Naive B cell (primary cell): Measurements from ENCODE around the gene TKTL1. TPM values are rescaled to one million over a fixed set of nuclear protein-coding genes. Genes with fewer than 3 reads are reported as not detected.

Source experiments
- ATAC-seq, 2 donors: fragments of 150-1000 bp; cut with Tn5 transposase; 2 replicates each; pipeline ENCODE4 v1.10.0; 2021; ENCODE audit warnings: low read depth in 2 of 2, mild to moderate bottlenecking in 2 of 2, moderate library complexity in 2 of 2
- DNase-seq: peaks from one replicate; pipeline ENCODE4 v3.0.0; 2022
- H3K27ac Mint-ChIP-seq, 6 donors: one replicate each; pipeline ENCODE4 v1.8.0; 2020 to 2022; ENCODE audit warnings: mild to moderate bottlenecking in 6 of 6, mixed read lengths in 6 of 6, moderate library complexity in 5 of 6, inconsistent platforms in 2 of 6
- H3K27me3 Mint-ChIP-seq, 3 donors: one replicate each; pipeline ENCODE4 v1.8.0; 2021 to 2022; ENCODE audit warnings: mixed read lengths in 3 of 3, mild to moderate bottlenecking in 1 of 3
- H3K36me3 Mint-ChIP-seq, 2 donors: one replicate each; pipeline ENCODE4 v1.8.0; 2020 to 2022; ENCODE audit warnings: mixed read lengths in 2 of 2, inconsistent platforms in 1 of 2, mild to moderate bottlenecking in 1 of 2
- H3K4me1 Mint-ChIP-seq, 3 donors: one replicate each; pipeline ENCODE4 v1.8.0; 2020 to 2022; ENCODE audit warnings: mixed read lengths in 3 of 3, inconsistent platforms in 1 of 3, mild to moderate bottlenecking in 1 of 3, moderate library complexity in 1 of 3
- H3K4me3 Mint-ChIP-seq, 8 donors: one replicate each; pipeline ENCODE4 v1.8.0; 2020 to 2022; ENCODE audit warnings: mild to moderate bottlenecking in 8 of 8, mixed read lengths in 8 of 8, moderate library complexity in 8 of 8, inconsistent platforms in 2 of 8
- H3K9me3 Mint-ChIP-seq, 7 donors: one replicate each; pipeline ENCODE4 v1.8.0; 2020 to 2022; ENCODE audit warnings: mixed read lengths in 7 of 7, mild to moderate bottlenecking in 5 of 7, inconsistent platforms in 2 of 7, moderate library complexity in 1 of 7
- polyA plus RNA-seq, 6 donors: library from polyadenylated mRNA; unstranded; fragments of 300-500 nt; fragmentation: Illumina TruSeq; gene quantifications; one replicate each; pipeline ENCODE4 v1.2.3, GENCODE V29; 2021; ENCODE audit warnings: low read depth in 6 of 6

The TKTL1 gene
- polyA plus RNA-seq, 6 donors from 2014 or later: 0.27 to 0.57 (median 0.38) TPM; not detected in 1

GRCh38 chrX:154353172-154353843, 57.7 kb downstream of the TKTL1 start:
- no peak for ATAC-seq
- no peak for DNase-seq
- Mint-ChIP-seq H3K4me3 (peak overlapping the region in 1 of 8 donors; percentile 12), H3K4me1 (peaks cover 6 to 18% (median 15%) of the 10 kb centered on the region in 3 donors), H3K27ac (peak overlapping the region in 3 of 6 donors; percentile 16 to 79 (median 37)), H3K36me3 (no peaks in the 10 kb centered on the region), H3K9me3 (no peaks in the 10 kb centered on the region), H3K27me3 (no peaks in the 10 kb centered on the region)

GRCh38 chrX:154354013-154354412, 58.4 kb downstream of the TKTL1 start:
- no peak for DNase-seq
- H3K27ac Mint-ChIP-seq: peak overlapping the region in 2 of 6 donors; percentile 16 to 37
- H3K27me3 Mint-ChIP-seq: no peaks in the 10 kb centered on the region
- ATAC-seq: no peak
- no peaks in the 10 kb centered on the region for H3K36me3 Mint-ChIP-seq
- H3K4me3 Mint-ChIP-seq: no peak overlapping the region
- H3K9me3 Mint-ChIP-seq: no peaks in the 10 kb centered on the region
- peaks cover 10 to 16% (median 15%) of the 10 kb centered on the region in 3 donors for H3K4me1 Mint-ChIP-seq

- no peak overlapping the region for H3K4me3 Mint-ChIP-seq
- no peaks in the 10 kb centered on the region for H3K9me3 Mint-ChIP-seq
- no peak overlapping the region for H3K27ac Mint-ChIP-seq
- no peaks in the 10 kb centered on the region for H3K36me3 Mint-ChIP-seq
- DNase-seq: no peak
- no peaks in the 10 kb centered on the region for H3K27me3 Mint-ChIP-seq
- peaks cover 10 to 16% (median 15%) of the 10 kb centered on the region in 3 donors for H3K4me1 Mint-ChIP-seq
- ATAC-seq: no peak
Observed at GRCh38 chrX:154354516-154354915, 58.9 kb downstream of the TKTL1 start.

GRCh38 chrX:154355094-154355775, 59.6 kb downstream of the TKTL1 start:
- no peaks in the 10 kb centered on the region for H3K27me3 Mint-ChIP-seq
- no peaks in the 10 kb centered on the region for H3K36me3 Mint-ChIP-seq
- no peaks in the 10 kb centered on the region for H3K9me3 Mint-ChIP-seq
- no peak for DNase-seq
- no peak for ATAC-seq
- H3K4me1 Mint-ChIP-seq: peaks cover 10 to 15% (median 15%) of the 10 kb centered on the region in 3 donors
- no peak overlapping the region for H3K27ac Mint-ChIP-seq
- H3K4me3 Mint-ChIP-seq: no peak overlapping the region

- Mint-ChIP-seq H3K27me3 (no peaks in the 10 kb centered on the region), H3K4me3 (no peak overlapping the region), H3K36me3 (no peaks in the 10 kb centered on the region), H3K9me3 (no peaks in the 10 kb centered on the region), H3K4me1 (peaks cover 9 to 11% (median 10%) of the 10 kb centered on the region in 3 donors), H3K27ac (no peak overlapping the region)
- DNase-seq (no peak), ATAC-seq (no peak)
Observed at GRCh38 chrX:154355776-154356140, 60.2 kb downstream of the TKTL1 start.

- DNase-seq (no peak), ATAC-seq (no peak)
- H3K27ac Mint-ChIP-seq: no peak overlapping the region
- no peaks in the 10 kb centered on the region for H3K36me3 Mint-ChIP-seq
- H3K9me3 Mint-ChIP-seq: no peaks in the 10 kb centered on the region
- H3K4me1 Mint-ChIP-seq: peaks cover 3 to 6% (median 6%) of the 10 kb centered on the region in 3 donors
- H3K27me3 Mint-ChIP-seq: no peaks in the 10 kb centered on the region
- no peak overlapping the region for H3K4me3 Mint-ChIP-seq
Observed at GRCh38 chrX:154356596-154356995, 61.0 kb downstream of the TKTL1 start.

GRCh38 chrX:154357205-154357604, 61.6 kb downstream of the TKTL1 start:
- no peak for DNase-seq
- H3K27ac Mint-ChIP-seq: peak overlapping the region in 1 of 6 donors; percentile 75
- no peaks in the 10 kb centered on the region for H3K9me3 Mint-ChIP-seq
- no peak overlapping the region for H3K4me3 Mint-ChIP-seq
- no peak for ATAC-seq
- no peaks in the 10 kb centered on the region for H3K36me3 Mint-ChIP-seq
- H3K27me3 Mint-ChIP-seq: no peaks in the 10 kb centered on the region
- H3K4me1 Mint-ChIP-seq: peaks cover 0 to 4% (median 2%) of the 10 kb centered on the region in 3 donors

- peaks cover 0 to 4% (median 0%) of the 10 kb centered on the region in 3 donors for H3K4me1 Mint-ChIP-seq
- DNase-seq: no peak
- no peak overlapping the region for H3K27ac Mint-ChIP-seq
- H3K9me3 Mint-ChIP-seq: no peaks in the 10 kb centered on the region
- H3K27me3 Mint-ChIP-seq: no peaks in the 10 kb centered on the region
- H3K36me3 Mint-ChIP-seq: no peaks in the 10 kb centered on the region
- H3K4me3 Mint-ChIP-seq: no peak overlapping the region
- no peak for ATAC-seq
Observed at GRCh38 chrX:154358011-154358410, 62.4 kb downstream of the TKTL1 start.

- peak overlapping the region in 2 of 6 donors; percentile 80 to 87 for H3K27ac Mint-ChIP-seq
- H3K36me3 Mint-ChIP-seq: no peaks in the 10 kb centered on the region
- no peak for DNase-seq
- H3K9me3 Mint-ChIP-seq: no peaks in the 10 kb centered on the region
- H3K27me3 Mint-ChIP-seq: no peaks in the 10 kb centered on the region
- no peak for ATAC-seq
- H3K4me1 Mint-ChIP-seq: peaks cover 0 to 4% (median 0%) of the 10 kb centered on the region in 3 donors
- no peak overlapping the region for H3K4me3 Mint-ChIP-seq
Observed at GRCh38 chrX:154358829-154359228, 63.2 kb downstream of the TKTL1 start.

- H3K36me3 Mint-ChIP-seq: no peaks in the 10 kb centered on the region
- no peaks in the 10 kb centered on the region for H3K27me3 Mint-ChIP-seq
- H3K27ac Mint-ChIP-seq: peak overlapping the region in 1 of 6 donors; percentile 41
- H3K4me1 Mint-ChIP-seq: peaks cover 0 to 4% (median 0%) of the 10 kb centered on the region in 3 donors
- H3K9me3 Mint-ChIP-seq: no peaks in the 10 kb centered on the region
- no peak for DNase-seq
- H3K4me3 Mint-ChIP-seq: no peak overlapping the region
- ATAC-seq: no peak
Observed at GRCh38 chrX:154359362-154360154, 64.0 kb downstream of the TKTL1 start.

- Mint-ChIP-seq H3K4me1 (peaks cover 0 to 4% (median 0%) of the 10 kb centered on the region in 3 donors), H3K9me3 (no peaks in the 10 kb centered on the region), H3K27ac (no peak overlapping the region), H3K4me3 (no peak overlapping the region), H3K36me3 (no peaks in the 10 kb centered on the region), H3K27me3 (no peaks in the 10 kb centered on the region)
- DNase-seq: no peak
- ATAC-seq: no peak
Observed at GRCh38 chrX:154360155-154360713, 64.6 kb downstream of the TKTL1 start.

- no peak overlapping the region for H3K27ac Mint-ChIP-seq
- no peaks in the 10 kb centered on the region for H3K36me3 Mint-ChIP-seq
- ATAC-seq (no peak), DNase-seq (no peak)
- no peaks in the 10 kb centered on the region for H3K27me3 Mint-ChIP-seq
- H3K4me1 Mint-ChIP-seq: peaks cover 0 to 5% (median 4%) of the 10 kb centered on the region in 3 donors
- no peak overlapping the region for H3K4me3 Mint-ChIP-seq
- no peaks in the 10 kb centered on the region for H3K9me3 Mint-ChIP-seq
Observed at GRCh38 chrX:154362085-154362742, 66.6 kb downstream of the TKTL1 start.
